WTC11 (cell line): Measurements from ENCODE around the gene SH3BP2. TPM values are rescaled to one million over a fixed set of nuclear protein-coding genes. Genes with fewer than 3 reads are reported as not detected.

Experiments
- ATAC-seq: fragments of 200-7000 bp; cut with Tn5 transposase; 2 replicates; pipeline ENCODE4 v1.10.0; 2021; ENCODE audit warnings: mild to moderate bottlenecking, moderate library complexity
- CTCF ChIA-PET: fragments of 300-600 bp; sonication (Branson Sonifier 250); formaldehyde crosslinking; loops from one replicate; lab custom pipeline; 2021; ENCODE audit warnings: antibody characterized with exemption; lab: Charles Lee
- POLR2A ChIA-PET: fragments of 350-600 bp; sonication (Branson Sonifier 250); formaldehyde crosslinking; loops from one replicate; lab custom pipeline; 2021; ENCODE audit warnings: antibody characterized with exemption; lab: Charles Lee
- DNase-seq: peaks from one replicate; pipeline ENCODE4 v3.0.0; 2021; ENCODE audit warnings: low spot score
- H3K27ac Mint-ChIP-seq: 2 replicates; pipeline ENCODE4 v1.8.0; 2021; ENCODE audit warnings: mixed read lengths
- H3K27me3 Mint-ChIP-seq: 2 replicates; pipeline ENCODE4 v1.8.0; 2021; ENCODE audit warnings: low read depth, mild to moderate bottlenecking, moderate library complexity, mixed read lengths
- H3K36me3 Mint-ChIP-seq: 2 replicates; pipeline ENCODE4 v1.8.0; 2021; ENCODE audit warnings: mixed read lengths
- H3K4me1 Mint-ChIP-seq: 2 replicates; pipeline ENCODE4 v1.8.0; 2022; ENCODE audit warnings: mixed read lengths
- H3K4me3 Mint-ChIP-seq: 2 replicates; pipeline ENCODE4 v1.8.0; 2021; ENCODE audit warnings: mild to moderate bottlenecking, moderate library complexity, mixed read lengths
- H3K9me3 Mint-ChIP-seq: 2 replicates; pipeline ENCODE4 v1.8.0; 2021; ENCODE audit warnings: mixed read lengths
- FOXP1 ChIP-seq: sonication (generic); formaldehyde crosslinking; IDR thresholded peaks from 2 replicates; pipeline ENCODE4 v1.8.0; 2022; ENCODE audit warnings: missing genetic modification reagents, mild to moderate bottlenecking, moderate library complexity, borderline replicate concordance
- GTF2I ChIP-seq: fragments of 250-450 bp; sonication (Bioruptor Pico); conservative IDR thresholded peaks from 2 replicates; pipeline ENCODE4 v1.4.0; 2021; ENCODE audit warnings: mild to moderate bottlenecking
- ZNF396 ChIP-seq: fragments of 250-450 bp; sonication (Bioruptor Pico); IDR thresholded peaks from 2 replicates; pipeline ENCODE4 v1.8.0; 2021; ENCODE audit warnings: mild to moderate bottlenecking, moderate library complexity, borderline replicate concordance
- ZNF671 ChIP-seq: fragments of 250-450 bp; sonication (Bioruptor Pico); IDR thresholded peaks from 2 replicates; pipeline ENCODE4 v1.8.0; 2021; ENCODE audit warnings: mild to moderate bottlenecking
- total RNA-seq: library from RNA; stranded (reverse); gene quantifications from 3 replicates; pipeline ENCODE4 v1.2.3, GENCODE V29; 2021
- TF ChIP-seq, protein P1 (sequence below): sonication (generic); formaldehyde crosslinking; IDR thresholded peaks from 2 replicates; pipeline ENCODE4 v1.8.0; 2022; ENCODE audit warnings: mild to moderate bottlenecking, missing genetic modification reagents
- TF ChIP-seq, protein P2 (sequence below): sonication (generic); formaldehyde crosslinking; IDR thresholded peaks from 2 replicates; pipeline ENCODE4 v1.8.1; 2023; ENCODE audit warnings: mild to moderate bottlenecking, moderate library complexity, missing genetic modification reagents
- TF ChIP-seq, protein P3 (sequence below): sonication (generic); formaldehyde crosslinking; IDR thresholded peaks from 2 replicates; pipeline ENCODE4 v1.8.0; 2023; ENCODE audit warnings: missing genetic modification reagents, mild to moderate bottlenecking, borderline replicate concordance
- TF ChIP-seq, protein P4 (sequence below): sonication (generic); formaldehyde crosslinking; IDR thresholded peaks from 2 replicates; pipeline ENCODE4 v1.8.0; 2022; ENCODE audit warnings: mild to moderate bottlenecking, missing genetic modification reagents
- TF ChIP-seq, protein P5 (sequence below): sonication (generic); formaldehyde crosslinking; IDR thresholded peaks from 2 replicates; pipeline ENCODE4 v1.8.1; 2022; ENCODE audit warnings: low read depth, mild to moderate bottlenecking, moderate library complexity, missing genetic modification reagents, borderline replicate concordance
- TF ChIP-seq, protein P6 (sequence below): sonication (generic); formaldehyde crosslinking; IDR thresholded peaks from 2 replicates; pipeline ENCODE4 v1.8.1; 2023; ENCODE audit warnings: mild to moderate bottlenecking, missing genetic modification reagents
- TF ChIP-seq, protein P7 (sequence below): sonication (generic); formaldehyde crosslinking; IDR thresholded peaks from 2 replicates; pipeline ENCODE4 v1.8.0; 2022; ENCODE audit warnings: mild to moderate bottlenecking, missing genetic modification reagents
- TF ChIP-seq, protein P8 (sequence below): sonication (generic); formaldehyde crosslinking; IDR thresholded peaks from 2 replicates; pipeline ENCODE4 v1.8.1; 2022; ENCODE audit warnings: mild to moderate bottlenecking, missing genetic modification reagents, moderate library complexity, borderline replicate concordance

SH3BP2 gene
- total RNA-seq, 1 experiment from 2014 or later, result 49.1 TPM

DNA sequence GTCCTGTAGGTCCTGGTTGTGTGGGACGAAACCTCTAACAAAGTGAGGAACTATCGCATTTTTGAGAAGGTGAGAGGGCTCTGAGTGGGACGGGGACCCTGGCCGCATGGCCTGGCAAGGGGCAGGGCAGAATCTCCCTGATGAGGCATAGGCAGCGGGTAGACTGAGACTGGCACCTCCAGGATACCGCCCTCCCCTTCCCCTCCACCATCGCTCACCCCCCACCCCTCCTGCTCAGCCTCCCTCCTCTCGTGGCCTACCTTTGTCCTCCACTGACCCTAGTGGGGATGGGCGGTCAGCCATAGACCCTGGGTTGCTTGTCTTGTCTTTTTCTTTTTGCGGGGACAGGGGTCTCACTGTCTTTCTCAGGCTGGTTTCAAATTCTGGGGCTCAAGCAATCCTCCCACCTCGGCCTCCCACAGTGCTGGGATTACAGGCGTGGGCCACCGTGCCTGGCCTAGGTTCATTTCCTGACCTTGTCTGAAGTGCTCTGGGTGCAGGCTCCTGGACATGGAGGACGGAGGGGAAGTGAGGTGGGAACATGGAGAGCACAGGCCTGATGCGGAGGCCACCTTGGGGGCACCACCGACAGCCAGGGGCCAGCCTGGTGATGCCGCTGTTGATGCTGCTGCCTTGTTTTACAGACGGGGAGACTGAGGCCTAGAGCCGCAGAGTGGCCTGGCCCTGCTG, 40.2 kb downstream of the SH3BP2 start:
- CTCF ChIA-PET, result no interaction called here
- POLR2A ChIA-PET, result no interaction called here

More for the DNA sequence above, 40.2 kb downstream of the SH3BP2 start:
- no peak overlapping the region for H3K4me3 Mint-ChIP-seq
- no peak for ATAC-seq
- peaks cover 14% of the 10 kb centered on the region for H3K36me3 Mint-ChIP-seq
- TF ChIP-seq, protein P1, sequence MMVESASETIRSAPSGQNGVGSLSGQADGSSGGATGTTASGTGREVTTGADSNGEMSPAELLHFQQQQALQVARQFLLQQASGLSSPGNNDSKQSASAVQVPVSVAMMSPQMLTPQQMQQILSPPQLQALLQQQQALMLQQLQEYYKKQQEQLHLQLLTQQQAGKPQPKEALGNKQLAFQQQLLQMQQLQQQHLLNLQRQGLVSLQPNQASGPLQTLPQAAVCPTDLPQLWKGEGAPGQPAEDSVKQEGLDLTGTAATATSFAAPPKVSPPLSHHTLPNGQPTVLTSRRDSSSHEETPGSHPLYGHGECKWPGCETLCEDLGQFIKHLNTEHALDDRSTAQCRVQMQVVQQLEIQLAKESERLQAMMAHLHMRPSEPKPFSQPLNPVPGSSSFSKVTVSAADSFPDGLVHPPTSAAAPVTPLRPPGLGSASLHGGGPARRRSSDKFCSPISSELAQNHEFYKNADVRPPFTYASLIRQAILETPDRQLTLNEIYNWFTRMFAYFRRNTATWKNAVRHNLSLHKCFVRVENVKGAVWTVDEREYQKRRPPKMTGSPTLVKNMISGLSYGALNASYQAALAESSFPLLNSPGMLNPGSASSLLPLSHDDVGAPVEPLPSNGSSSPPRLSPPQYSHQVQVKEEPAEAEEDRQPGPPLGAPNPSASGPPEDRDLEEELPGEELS (CRISPR knock-in tag), result no peak
- TF ChIP-seq, protein P2, sequence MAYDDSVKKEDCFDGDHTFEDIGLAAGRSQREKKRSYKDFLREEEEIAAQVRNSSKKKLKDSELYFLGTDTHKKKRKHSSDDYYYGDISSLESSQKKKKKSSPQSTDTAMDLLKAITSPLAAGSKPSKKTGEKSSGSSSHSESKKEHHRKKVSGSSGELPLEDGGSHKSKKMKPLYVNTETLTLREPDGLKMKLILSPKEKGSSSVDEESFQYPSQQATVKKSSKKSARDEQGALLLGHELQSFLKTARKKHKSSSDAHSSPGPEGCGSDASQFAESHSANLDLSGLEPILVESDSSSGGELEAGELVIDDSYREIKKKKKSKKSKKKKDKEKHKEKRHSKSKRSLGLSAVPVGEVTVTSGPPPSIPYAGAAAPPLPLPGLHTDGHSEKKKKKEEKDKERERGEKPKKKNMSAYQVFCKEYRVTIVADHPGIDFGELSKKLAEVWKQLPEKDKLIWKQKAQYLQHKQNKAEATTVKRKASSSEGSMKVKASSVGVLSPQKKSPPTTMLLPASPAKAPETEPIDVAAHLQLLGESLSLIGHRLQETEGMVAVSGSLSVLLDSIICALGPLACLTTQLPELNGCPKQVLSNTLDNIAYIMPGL, result no peak
- TF ChIP-seq, protein P3, sequence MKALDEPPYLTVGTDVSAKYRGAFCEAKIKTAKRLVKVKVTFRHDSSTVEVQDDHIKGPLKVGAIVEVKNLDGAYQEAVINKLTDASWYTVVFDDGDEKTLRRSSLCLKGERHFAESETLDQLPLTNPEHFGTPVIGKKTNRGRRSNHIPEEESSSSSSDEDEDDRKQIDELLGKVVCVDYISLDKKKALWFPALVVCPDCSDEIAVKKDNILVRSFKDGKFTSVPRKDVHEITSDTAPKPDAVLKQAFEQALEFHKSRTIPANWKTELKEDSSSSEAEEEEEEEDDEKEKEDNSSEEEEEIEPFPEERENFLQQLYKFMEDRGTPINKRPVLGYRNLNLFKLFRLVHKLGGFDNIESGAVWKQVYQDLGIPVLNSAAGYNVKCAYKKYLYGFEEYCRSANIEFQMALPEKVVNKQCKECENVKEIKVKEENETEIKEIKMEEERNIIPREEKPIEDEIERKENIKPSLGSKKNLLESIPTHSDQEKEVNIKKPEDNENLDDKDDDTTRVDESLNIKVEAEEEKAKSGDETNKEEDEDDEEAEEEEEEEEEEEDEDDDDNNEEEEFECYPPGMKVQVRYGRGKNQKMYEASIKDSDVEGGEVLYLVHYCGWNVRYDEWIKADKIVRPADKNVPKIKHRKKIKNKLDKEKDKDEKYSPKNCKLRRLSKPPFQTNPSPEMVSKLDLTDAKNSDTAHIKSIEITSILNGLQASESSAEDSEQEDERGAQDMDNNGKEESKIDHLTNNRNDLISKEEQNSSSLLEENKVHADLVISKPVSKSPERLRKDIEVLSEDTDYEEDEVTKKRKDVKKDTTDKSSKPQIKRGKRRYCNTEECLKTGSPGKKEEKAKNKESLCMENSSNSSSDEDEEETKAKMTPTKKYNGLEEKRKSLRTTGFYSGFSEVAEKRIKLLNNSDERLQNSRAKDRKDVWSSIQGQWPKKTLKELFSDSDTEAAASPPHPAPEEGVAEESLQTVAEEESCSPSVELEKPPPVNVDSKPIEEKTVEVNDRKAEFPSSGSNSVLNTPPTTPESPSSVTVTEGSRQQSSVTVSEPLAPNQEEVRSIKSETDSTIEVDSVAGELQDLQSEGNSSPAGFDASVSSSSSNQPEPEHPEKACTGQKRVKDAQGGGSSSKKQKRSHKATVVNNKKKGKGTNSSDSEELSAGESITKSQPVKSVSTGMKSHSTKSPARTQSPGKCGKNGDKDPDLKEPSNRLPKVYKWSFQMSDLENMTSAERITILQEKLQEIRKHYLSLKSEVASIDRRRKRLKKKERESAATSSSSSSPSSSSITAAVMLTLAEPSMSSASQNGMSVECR, result no peak
- TF ChIP-seq, protein P4, sequence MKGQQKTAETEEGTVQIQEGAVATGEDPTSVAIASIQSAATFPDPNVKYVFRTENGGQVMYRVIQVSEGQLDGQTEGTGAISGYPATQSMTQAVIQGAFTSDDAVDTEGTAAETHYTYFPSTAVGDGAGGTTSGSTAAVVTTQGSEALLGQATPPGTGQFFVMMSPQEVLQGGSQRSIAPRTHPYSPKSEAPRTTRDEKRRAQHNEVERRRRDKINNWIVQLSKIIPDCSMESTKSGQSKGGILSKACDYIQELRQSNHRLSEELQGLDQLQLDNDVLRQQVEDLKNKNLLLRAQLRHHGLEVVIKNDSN (CRISPR knock-in tag), result no peak
- TF ChIP-seq GTF2I (CRISPR knock-in tag) (no peak), FOXP1 (CRISPR knock-in tag) (no peak), ZNF671 (CRISPR knock-in tag) (no peak), ZNF396 (CRISPR knock-in tag) (no peak)
- TF ChIP-seq, protein P5, sequence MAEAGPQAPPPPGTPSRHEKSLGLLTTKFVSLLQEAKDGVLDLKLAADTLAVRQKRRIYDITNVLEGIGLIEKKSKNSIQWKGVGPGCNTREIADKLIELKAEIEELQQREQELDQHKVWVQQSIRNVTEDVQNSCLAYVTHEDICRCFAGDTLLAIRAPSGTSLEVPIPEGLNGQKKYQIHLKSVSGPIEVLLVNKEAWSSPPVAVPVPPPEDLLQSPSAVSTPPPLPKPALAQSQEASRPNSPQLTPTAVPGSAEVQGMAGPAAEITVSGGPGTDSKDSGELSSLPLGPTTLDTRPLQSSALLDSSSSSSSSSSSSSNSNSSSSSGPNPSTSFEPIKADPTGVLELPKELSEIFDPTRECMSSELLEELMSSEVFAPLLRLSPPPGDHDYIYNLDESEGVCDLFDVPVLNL (CRISPR knock-in tag), result no peak
- TF ChIP-seq, protein P6, sequence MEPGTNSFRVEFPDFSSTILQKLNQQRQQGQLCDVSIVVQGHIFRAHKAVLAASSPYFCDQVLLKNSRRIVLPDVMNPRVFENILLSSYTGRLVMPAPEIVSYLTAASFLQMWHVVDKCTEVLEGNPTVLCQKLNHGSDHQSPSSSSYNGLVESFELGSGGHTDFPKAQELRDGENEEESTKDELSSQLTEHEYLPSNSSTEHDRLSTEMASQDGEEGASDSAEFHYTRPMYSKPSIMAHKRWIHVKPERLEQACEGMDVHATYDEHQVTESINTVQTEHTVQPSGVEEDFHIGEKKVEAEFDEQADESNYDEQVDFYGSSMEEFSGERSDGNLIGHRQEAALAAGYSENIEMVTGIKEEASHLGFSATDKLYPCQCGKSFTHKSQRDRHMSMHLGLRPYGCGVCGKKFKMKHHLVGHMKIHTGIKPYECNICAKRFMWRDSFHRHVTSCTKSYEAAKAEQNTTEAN (CRISPR knock-in tag), result no peak
- TF ChIP-seq, protein P7, sequence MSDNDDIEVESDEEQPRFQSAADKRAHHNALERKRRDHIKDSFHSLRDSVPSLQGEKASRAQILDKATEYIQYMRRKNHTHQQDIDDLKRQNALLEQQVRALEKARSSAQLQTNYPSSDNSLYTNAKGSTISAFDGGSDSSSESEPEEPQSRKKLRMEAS, result no peak
- TF ChIP-seq, protein P8, sequence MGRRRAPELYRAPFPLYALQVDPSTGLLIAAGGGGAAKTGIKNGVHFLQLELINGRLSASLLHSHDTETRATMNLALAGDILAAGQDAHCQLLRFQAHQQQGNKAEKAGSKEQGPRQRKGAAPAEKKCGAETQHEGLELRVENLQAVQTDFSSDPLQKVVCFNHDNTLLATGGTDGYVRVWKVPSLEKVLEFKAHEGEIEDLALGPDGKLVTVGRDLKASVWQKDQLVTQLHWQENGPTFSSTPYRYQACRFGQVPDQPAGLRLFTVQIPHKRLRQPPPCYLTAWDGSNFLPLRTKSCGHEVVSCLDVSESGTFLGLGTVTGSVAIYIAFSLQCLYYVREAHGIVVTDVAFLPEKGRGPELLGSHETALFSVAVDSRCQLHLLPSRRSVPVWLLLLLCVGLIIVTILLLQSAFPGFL (CRISPR knock-in tag), result no peak
- TF ChIP-seq, all 79 proteins: peak for 0
- H3K4me1 Mint-ChIP-seq, result peaks cover 12% of the 10 kb centered on the region
- no peaks in the 10 kb centered on the region for H3K27me3 Mint-ChIP-seq
- H3K27ac Mint-ChIP-seq, result no peak overlapping the region
- no peak for DNase-seq
- no peaks in the 10 kb centered on the region for H3K9me3 Mint-ChIP-seq
